Superior temporal gyrus (tissue), 1 donor: Measurements from ENCODE around the gene MGST3.
"Not testable (repeated sequence)": the region's sequence is repeated elsewhere in the genome, so short reads cannot be mapped to it uniquely, and the experiment has no call there.

Experiments used
- DNase-seq: peaks from one replicate; pipeline ENCODE4 v3.0.0-alpha.2; 2016; ENCODE audit errors: extremely low spot score

The MGST3 gene

GRCh38 chr1:165629151-165629550 lies 1.9 kb upstream of the MGST3 start:
- no peak for DNase-seq

DNA sequence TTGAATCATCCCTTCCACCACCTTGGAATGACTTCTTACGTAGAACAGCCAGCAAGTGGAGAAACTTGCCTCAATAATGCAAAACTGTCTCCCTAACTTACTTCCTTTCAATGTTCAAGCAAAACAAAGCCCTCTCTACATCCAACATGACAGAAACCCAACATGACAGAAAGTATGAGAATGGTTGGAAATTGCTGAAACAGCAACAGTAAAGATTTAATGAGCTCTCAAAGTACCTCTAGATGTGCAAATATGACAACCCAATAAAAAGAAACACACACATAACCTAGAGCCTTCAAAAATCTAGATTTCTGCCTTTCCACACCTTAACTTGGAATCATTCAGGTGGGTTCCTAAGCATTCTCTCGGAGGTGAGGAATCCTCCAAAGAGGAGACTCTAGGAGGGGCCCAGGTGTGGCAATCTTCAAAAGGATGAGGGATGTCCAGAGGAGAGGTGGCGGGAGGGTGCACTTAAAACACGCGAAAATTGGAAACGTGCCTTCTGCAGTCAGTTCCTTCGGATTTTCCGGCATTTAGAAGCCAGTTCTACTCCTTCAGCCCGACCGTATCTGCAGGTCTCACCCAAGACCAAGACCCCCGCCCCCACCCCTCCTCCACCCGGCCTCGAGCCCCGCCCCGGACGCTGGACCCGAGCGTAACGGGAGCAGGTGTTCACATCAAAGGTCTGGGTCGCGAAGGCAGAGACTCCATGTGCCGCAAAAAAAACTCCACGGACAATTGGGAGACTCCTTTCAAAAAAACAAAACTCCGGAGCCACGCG lies 996 bp upstream of the MGST3 start:
- DNase-seq: no peak

GRCh38 chr1:165631342-165632151 lies 513 bp downstream of the MGST3 start:
- DNase-seq: peak; percentile 60

GRCh38 chr1:165632152-165632469 lies 1.1 kb downstream of the MGST3 start:
- DNase-seq: no peak

DNA sequence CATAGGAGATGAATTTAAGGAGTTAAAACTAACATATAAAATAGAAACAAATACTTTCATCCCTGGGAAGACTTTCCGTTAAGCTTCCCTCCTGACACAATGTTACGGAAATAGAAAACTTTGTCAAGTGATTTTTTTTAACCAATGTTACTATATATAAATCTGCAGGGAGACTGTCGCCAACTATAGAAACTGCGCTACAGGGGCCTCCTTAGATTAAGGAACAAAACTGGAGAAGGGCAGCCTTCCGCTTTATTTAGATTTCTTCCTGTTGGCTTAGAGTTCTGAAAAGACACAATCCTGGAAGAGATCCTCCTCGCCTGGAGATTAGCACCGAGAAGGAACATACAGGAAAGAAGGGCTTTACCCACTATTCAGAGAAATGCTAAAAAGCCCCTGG lies 1.5 kb downstream of the MGST3 start:
- DNase-seq: peak; percentile 37

DNA sequence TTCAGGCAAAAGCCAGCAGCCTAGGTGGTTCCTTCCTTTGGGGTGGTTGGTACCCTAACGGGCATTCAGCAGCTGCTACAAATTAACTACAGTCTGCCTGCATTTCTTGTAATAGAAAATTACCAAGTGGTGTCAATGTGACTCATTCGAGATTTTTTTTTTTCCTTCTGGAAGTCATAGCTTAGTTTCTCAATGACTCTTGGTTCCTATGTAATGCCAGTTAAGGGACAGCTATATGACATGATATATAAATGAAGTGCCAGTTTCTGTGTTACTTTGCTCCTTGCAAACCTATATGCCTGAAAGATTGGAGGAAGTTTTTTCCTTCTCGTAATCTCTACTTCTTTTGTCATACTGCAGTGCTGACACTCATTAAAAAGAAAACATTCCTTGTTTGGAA lies 2.6 kb downstream of the MGST3 start:
- DNase-seq: no peak

GRCh38 chr1:165634154-165634921 lies 3.3 kb downstream of the MGST3 start:
- no peak for DNase-seq

DNA sequence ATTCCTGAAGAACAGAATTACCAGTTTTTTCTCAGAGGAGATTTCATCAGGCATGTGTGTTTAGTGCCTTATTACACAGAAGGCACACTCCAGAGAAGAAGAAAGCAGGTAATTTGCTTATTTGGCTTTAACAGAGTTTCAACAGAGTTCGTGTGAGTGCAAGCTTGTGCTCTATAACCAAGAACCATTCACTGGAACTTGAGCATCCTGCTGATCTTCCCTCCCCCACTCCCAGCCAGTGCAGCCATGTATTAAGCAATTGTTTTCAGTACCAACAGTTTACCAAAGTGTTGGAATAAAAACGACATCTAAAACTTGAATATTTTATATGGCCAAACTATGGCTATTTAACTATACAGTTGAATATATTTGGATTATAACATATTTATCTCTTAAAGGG lies 4.3 kb downstream of the MGST3 start:
- peak; percentile 69 for DNase-seq

DNA sequence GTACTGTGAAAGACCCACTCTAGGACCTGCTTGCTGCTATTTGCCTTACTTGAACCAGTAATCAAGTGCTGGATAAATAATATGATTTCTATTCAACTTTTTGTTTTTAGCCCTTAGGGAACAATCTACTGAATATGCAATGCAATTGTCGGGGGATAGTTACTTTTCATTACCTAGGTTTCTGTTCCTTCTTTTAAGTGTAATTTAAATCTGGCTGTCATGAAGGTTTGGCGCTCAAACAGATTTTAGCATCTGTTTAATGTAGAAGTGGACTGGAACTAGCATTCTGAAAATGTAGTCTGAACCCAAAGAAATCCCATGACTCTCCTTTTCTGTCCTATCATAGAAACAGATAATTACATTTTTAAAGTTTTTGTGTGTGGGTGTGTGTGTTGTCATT lies 4.8 kb downstream of the MGST3 start:
- DNase-seq: no peak

DNA sequence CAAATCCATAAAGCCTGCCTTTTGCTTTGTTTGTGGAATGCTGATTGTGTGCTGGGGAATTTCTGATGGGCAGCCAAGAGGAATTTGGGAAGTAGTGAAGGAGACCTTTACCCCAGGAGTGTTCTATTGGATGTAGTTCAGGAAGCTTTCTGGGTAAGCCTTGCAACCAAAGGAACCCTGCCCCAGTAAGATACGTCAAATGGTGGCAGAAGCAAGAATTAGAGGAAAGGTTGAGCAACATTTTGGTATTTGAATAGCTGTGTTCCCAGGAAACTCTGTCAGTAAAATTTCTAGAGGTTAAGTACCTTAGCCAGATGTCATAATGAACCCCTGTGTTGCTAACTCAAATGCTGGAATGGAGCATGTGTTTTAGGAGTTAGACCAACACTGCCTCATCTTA lies 6.4 kb downstream of the MGST3 start:
- DNase-seq: no peak

DNA sequence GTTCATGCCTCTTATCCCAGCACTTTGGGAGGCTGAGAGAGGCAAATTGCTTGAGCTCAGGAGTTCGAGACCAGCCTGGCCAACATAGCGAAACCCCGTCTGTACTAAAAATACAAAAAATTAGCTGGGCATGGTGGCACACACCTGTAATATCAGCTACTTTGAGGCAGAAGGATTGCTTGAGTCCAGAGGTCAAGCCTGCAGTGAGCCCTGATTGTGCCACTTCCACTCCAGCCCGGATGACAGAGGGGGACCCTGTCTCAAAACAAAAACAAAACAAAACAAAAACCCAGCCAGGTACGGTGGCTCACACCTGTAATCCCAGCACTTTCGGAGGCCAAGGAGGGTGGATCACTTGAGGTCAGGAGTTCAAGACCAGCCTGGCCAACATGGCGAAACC lies 7.2 kb downstream of the MGST3 start:
- DNase-seq: not testable (repeated sequence)

DNA sequence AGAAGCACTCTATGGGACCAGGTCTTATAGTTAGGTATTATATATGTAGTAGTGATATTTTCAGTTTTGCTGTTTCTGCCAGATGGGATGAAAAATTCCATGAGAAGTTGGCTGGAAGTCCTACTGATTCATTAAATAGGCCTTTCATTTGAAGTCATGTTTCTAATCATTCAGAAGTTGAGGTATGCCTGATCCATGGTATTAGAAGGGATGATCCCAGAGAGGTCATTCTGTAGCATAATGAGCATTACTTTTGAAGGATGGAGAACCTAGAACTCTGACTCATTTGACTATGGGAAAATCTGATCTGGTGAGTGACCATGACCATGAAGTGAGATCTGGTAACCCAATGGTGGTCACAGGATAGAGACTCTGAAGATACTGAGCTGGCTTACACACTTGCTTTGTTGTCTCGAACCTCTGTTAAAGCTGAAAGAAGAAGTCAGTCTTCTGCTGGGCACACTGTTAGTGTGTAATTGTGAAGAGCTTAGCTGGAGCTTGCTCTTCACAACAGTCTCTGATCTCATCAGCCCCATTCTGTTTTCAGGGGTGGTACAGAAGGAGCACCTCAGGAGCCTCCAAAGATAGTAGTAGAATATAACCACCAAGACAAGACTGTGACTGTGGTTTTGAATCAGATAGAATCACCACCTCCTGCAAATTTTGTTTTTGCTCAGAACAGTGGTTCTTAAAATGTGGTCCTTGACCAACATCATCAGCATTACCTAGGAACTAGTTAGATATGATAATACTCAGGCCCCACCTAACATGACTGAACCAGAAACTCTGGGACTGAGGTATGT lies 9.0 kb downstream of the MGST3 start:
- no peak for DNase-seq

DNA sequence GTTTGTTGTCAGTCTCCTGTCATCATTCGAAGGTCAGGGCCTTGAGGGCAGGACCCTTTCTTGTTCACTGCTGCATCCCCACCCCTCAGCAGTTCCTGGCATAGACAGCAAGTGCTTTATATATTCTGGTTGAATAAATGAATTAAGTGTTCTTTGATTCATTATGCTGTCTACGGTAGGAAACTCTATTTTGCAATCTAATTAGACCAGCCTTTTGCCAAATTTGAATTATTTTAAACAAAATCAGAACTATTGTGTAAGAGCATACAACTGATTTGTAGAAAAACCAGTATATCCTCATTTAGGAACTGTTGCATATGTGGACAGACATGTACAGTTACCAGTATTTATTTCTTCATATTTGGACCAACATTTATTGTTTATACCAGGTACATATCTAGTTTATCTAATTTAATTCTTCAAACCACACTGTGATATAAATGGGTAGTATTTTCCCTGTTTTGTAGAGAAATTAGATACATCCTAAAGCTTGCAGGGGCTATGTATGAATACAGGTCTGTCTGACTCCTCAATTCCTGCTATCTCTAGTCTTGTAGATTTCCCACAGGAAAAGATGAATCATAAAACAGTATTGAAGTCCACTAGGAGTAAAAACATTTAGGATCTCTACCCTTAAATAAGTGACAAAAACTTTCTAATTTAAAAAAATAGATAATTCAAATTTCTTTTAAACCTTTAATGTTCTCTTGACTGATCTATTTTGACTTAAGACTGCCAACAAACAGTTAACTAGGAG lies 10.4 kb downstream of the MGST3 start:
- no peak for DNase-seq

DNA sequence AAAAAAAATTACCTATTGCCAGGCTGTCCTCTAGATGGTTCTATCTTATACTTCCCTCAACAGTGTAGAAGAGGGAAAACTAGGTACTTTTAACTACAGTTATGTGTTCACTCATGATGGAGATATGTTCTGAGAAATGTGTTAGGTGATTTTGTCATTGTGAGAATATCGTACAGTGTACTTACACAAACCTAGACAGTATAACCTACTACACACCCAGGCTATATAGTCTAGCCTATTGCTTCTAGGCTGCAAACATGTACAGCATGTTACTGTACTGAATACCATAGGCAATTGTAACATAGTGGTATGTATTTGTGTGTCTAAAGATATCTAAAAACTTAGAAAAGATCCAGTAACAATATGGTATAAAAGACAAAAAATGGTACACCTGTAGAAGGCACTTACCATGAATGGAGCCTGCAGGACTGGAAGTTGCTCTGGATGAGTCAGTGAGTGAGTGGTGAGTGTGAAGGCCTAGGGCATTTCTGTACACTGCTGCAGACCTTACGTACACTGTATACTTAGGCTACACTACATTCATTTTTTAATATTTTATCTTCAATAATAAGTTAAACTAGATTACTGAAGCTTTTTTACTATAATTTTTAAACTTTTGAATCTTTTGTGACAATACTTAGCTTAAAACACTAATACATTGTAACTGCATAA lies 13.2 kb downstream of the MGST3 start:
- DNase-seq: no peak

- DNase-seq: no peak
Measured at GRCh38 chr1:165645654-165646366, 14.8 kb downstream of the MGST3 start.

DNA sequence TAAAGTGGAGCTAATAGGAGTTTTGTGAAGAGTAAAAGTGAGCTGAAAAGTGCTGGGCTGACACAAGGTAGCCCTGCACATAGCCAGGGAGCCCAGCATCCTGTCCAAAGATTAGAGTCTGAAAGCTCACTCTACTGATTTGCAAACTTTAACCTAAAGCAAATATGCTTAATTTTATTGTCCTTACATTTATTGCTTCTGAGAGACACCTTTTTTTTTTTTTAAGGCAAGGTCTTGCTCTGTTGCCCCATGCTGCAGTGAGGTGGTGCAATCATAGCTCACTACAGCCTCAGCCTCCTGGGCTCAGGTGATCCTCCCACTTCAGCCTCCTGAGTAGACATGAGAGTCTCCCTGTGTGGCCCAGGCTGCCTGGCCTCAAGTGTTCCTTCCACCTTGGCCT lies 16.5 kb downstream of the MGST3 start:
- DNase-seq: no peak

DNA sequence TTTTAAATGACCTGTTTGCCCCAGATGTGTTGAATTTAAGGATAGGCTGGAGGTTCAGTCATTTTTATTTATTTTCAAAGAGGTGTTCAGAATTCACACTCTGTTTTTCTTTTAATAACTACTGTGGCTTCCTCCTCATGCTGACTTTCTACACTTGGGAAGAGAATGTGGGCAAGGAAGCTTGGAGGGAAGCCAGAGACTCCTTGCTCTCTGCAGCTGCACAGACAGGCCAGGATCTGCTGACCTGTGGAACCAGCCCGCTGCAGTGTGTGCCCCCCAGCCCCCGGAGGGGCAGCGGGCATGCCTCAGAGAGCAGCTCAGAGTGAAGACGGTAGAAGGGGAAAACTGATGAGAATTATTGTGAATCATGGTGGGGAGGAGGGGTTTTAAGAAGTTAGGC lies 16.9 kb downstream of the MGST3 start:
- DNase-seq: no peak

DNA sequence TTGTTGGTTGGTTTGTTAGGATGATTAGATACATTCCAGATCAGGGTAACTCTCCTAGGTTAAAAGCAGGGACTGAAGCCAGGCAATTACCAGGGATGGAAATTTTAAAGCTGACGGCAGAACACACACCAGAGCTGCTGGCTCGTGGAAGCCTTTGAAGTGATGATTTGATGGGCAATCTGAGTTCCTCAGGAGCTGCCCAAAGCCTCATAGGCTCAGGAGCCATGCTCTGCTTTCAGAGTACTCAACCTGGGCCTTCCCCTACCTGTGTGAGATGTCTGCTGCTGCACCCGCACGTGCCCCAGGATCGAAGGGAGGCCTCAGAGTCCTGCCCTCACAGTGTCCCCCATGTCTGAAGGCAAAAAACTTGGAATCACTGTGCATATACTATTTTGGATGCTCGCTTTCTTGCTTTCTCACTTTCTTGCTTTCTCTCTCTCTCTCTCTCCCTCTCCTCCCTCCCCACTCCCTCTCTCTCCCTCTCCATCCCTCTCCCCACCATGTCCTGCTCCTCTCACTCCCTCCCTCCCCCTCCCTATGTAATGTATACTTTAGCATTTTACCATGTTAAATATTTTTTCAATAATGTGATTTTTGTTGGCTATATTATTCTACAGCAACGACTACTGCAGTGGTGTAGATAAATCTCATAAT lies 18.0 kb downstream of the MGST3 start:
- no peak for DNase-seq

DNA sequence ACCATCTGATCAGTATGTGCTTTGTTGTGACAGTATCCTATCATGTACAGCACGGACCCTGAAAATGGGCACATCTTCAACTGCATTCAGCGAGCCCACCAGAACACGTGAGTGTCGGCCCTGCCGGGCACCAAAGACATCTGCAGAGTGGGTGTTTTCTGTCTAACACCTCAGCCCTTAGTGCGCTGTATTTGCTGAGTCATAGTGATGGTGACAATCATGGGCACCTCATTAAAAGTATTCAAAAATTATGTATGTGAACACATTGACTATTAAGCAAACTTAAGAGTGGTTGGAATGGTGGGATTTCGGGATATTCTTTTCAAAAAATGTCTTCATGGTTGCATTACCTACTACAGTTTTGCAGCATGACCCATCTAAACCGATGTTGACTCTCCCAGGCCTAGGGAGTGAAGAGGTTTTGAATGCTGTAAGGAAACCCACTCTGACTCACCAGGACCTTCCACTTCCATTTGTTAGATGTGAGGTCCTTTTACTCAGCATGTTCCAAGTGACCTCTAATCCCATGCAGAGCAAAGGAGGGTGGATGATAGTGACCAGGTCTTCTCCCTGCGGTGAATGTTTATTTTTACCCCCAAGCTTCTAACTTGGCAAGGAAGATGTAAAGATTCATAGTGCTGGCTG lies 20.1 kb downstream of the MGST3 start:
- no peak for DNase-seq
